ENCODE results near the gene ANKRD34B.
"Not testable (repeated sequence)": the region's sequence is repeated elsewhere in the genome, so short reads cannot be mapped to it uniquely, and the experiment has no call there.

The ANKRD34B gene

DNA sequence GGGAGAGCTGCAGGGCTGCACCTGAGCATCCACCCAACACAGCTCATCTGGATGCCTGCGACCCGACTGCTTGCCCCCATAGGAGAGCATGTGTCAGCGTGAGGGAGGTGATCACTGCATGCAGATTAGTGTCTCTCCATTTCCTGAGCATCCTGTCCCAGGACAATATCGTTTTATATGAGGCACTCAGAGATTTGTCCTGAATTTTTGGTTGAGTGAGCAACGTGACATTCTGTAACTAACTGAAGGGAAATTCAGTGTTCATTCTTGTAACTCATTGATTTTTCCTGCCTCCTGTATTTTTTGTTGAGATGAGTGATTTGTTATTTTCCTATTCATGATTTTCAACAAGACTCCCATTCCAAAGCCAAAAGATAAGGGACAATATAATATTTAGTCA, 20.7 kb upstream of the ANKRD34B start:
- Mint-ChIP-seq H3K36me3 (no peaks in the 10 kb centered on the region), H3K9me3 (no peaks in the 10 kb centered on the region), H3K4me3 (no peak overlapping the region), H3K4me1 (no peaks in the 10 kb centered on the region), H3K27ac (no peak overlapping the region), H3K27me3 (peaks cover 6 to 13% of the 10 kb centered on the region in 2 donors)
- DNase-seq, result no peak
- ATAC-seq (replicated peaks), result no peak

- Mint-ChIP-seq H3K4me1 (no peaks in the 10 kb centered on the region), H3K27ac (peak overlapping the region; percentile 7), H3K9me3 (no peaks in the 10 kb centered on the region), H3K36me3 (no peaks in the 10 kb centered on the region), H3K4me3 (no peak overlapping the region), H3K27me3 (peaks cover 13% of the 10 kb centered on the region in 2 donors)
- no peak for DNase-seq
- ATAC-seq (replicated peaks), result no peak
Observed at GRCh38 chr5:80588858-80589540, 18.9 kb upstream of the ANKRD34B start.

DNA sequence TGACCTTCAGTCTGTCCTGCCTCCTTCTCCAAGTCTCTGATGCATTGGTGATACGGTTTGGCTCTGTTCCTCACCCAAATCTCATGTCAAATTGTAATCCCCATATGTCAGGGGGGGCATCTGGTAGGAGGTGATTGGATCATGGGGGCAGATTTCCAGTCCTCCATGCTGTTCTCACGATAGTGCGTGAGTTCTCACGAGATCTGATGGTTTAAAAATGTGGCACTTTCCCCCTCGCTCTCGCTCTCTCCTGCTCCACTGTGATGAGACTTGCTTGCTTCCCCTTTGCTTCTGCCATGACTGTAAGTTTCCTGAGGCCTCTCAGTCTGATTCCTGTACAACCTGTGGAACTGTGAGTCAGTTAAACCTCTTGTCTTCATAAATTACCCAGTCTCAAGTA, 14.7 kb upstream of the ANKRD34B start:
- Mint-ChIP-seq H3K9me3 (peaks cover 1% of the 10 kb centered on the region in 2 donors), H3K4me3 (no peak overlapping the region), H3K27me3 (peaks cover 0 to 8% of the 10 kb centered on the region in 2 donors), H3K36me3 (no peaks in the 10 kb centered on the region), H3K4me1 (no peaks in the 10 kb centered on the region), H3K27ac (no peak overlapping the region)
- DNase-seq, result no peak
- ATAC-seq (replicated peaks), result no peak

DNA sequence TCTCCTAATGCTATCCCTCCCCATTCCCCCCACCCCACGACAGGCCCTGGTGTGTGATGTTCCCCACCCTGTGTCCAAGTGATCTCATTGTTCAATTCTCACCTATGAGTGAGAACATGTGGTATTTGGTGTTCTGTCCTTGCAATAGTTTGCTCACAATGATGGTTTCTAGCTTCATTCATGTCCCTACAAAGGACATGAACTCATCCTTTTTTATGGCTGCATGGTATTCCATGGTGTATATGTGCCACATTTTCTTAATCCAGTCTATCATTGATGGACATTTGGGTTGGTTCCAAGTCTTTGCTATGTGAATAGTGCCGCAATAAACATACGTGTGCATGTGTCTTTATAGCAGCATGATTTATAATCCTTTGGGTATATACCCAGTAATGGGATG, 10.2 kb upstream of the ANKRD34B start:
- H3K4me3 Mint-ChIP-seq, H3K9me3 Mint-ChIP-seq: not testable (repeated sequence)

DNA sequence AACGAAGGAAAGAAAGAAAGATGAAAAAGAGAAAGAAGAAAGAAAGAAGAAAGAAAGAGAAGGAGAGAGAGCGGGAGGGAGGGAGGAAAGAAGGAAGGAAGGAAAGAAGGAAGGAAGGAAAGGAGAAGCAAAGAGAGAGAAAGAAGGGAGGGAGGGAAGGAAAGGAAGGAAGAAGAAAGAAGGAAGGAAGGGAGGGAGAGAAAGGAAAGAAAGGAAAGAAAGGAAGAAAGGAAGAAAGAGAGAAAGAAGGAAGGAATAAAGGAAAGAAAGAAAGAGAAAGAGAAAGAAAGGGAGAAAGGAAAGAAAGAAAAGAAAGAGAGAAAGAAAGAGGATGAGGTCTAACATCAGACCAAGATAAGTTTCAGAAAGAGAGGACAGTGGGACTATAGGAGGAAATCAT, 9.0 kb upstream of the ANKRD34B start:
- Mint-ChIP-seq H3K27me3 (peaks cover 16 to 25% of the 10 kb centered on the region in 2 donors), H3K36me3 (no peaks in the 10 kb centered on the region), H3K27ac (no peak overlapping the region), H3K4me1 (no peaks in the 10 kb centered on the region), H3K4me3 (no peak overlapping the region), H3K9me3 (peaks cover 3 to 4% of the 10 kb centered on the region in 2 donors)
- no peak for DNase-seq
- no peak for ATAC-seq (replicated peaks)

More for the DNA sequence above, 10.2 kb upstream of the ANKRD34B start:
- not testable (repeated sequence) for H3K36me3 Mint-ChIP-seq; ATAC-seq (replicated peaks); H3K27ac Mint-ChIP-seq; H3K4me1 Mint-ChIP-seq; DNase-seq
- H3K27me3 Mint-ChIP-seq, result peaks cover 8 to 23% of the 10 kb centered on the region in 2 donors

GRCh38 chr5:80577707-80578106, 7.6 kb upstream of the ANKRD34B start:
- DNase-seq (no peak), ATAC-seq (replicated peaks) (no peak)
- no peak overlapping the region for H3K27ac Mint-ChIP-seq
- no peaks in the 10 kb centered on the region for H3K36me3 Mint-ChIP-seq
- H3K9me3 Mint-ChIP-seq, result peaks cover 4 to 5% of the 10 kb centered on the region in 2 donors
- H3K27me3 Mint-ChIP-seq, result peaks cover 23 to 37% of the 10 kb centered on the region in 2 donors
- H3K4me1 Mint-ChIP-seq, result no peaks in the 10 kb centered on the region
- H3K4me3 Mint-ChIP-seq, result no peak overlapping the region

- Mint-ChIP-seq H3K9me3 (peaks cover 4 to 6% of the 10 kb centered on the region in 2 donors), H3K27me3 (peaks cover 35 to 50% of the 10 kb centered on the region in 2 donors), H3K4me3 (no peak overlapping the region), H3K4me1 (no peaks in the 10 kb centered on the region), H3K36me3 (no peaks in the 10 kb centered on the region), H3K27ac (no peak overlapping the region)
- ATAC-seq (replicated peaks), result peak in 1 of 2 donors; percentile 18
- DNase-seq, result no peak
Observed at GRCh38 chr5:80576383-80576782, 6.3 kb upstream of the ANKRD34B start.

DNA sequence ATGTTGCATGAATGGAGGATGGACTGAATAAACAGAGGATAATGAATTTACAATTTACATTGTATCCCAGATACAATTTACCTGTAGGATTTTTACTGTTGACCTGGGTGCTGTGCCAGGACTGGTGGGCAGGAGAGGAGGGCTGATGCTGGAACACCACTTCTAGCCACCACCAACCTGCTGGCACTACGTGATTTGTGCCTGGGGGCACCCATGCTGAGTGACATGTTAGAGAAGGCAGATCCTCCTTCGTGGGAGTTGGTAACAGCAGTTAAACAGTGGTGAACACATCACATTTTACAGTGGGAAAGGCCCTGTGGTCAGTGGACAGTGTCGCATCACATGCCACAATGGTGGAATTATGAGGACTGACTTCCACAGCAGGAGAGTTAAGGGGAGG, 3.0 kb upstream of the ANKRD34B start:
- DNase-seq (no peak), ATAC-seq (replicated peaks) (no peak)
- no peaks in the 10 kb centered on the region for H3K36me3 Mint-ChIP-seq
- H3K4me3 Mint-ChIP-seq, result no peak overlapping the region
- H3K9me3 Mint-ChIP-seq, result peaks cover 0 to 3% of the 10 kb centered on the region in 2 donors
- H3K27ac Mint-ChIP-seq, result no peak overlapping the region
- peaks cover 53 to 70% of the 10 kb centered on the region in 2 donors for H3K27me3 Mint-ChIP-seq
- peaks cover 2 to 10% of the 10 kb centered on the region in 2 donors for H3K4me1 Mint-ChIP-seq

GRCh38 chr5:80569086-80569960, 757 bp downstream of the ANKRD34B start:
- Mint-ChIP-seq H3K4me3 (peak overlapping the region in 1 of 2 donors; percentile 76), H3K27me3 (peaks cover 62 to 70% of the 10 kb centered on the region in 2 donors), H3K4me1 (peaks cover 2 to 10% of the 10 kb centered on the region in 2 donors), H3K9me3 (peaks cover 0 to 3% of the 10 kb centered on the region in 2 donors), H3K27ac (no peak overlapping the region), H3K36me3 (no peaks in the 10 kb centered on the region)
- no peak for ATAC-seq (replicated peaks)
- DNase-seq, result peak; percentile 3

DNA sequence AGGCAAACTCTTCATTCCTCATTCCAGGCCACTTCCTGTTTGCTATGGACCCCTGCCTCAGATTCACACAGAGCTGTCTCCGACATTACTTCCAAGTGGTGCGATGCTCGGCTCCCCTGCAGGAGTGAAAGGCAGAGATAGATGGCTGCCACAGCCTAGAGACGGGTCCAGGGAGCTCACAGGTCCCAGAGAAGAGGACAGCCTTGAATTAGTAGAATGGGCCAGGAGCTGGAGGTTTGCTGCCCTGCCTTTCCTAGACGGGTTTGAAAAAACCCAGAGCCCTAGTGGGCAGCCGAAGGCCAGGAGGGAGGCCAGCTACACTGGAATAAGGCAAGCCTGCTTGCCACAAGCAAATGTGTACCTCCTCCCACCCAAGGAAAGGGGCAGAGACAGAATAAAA, 1.8 kb downstream of the ANKRD34B start:
- no peak overlapping the region for H3K27ac Mint-ChIP-seq

GRCh38 chr5:80566711-80567259, 3.3 kb downstream of the ANKRD34B start:
- ATAC-seq (replicated peaks), result no peak
- peaks cover 45 to 53% of the 10 kb centered on the region in 2 donors for H3K27me3 Mint-ChIP-seq
- no peaks in the 10 kb centered on the region for H3K36me3 Mint-ChIP-seq
- peaks cover 2 to 10% of the 10 kb centered on the region in 2 donors for H3K4me1 Mint-ChIP-seq
- H3K27ac Mint-ChIP-seq, result no peak overlapping the region
- H3K4me3 Mint-ChIP-seq, result no peak overlapping the region
- DNase-seq, result no peak
- no peaks in the 10 kb centered on the region for H3K9me3 Mint-ChIP-seq

More for the DNA sequence above, 1.8 kb downstream of the ANKRD34B start:
- Mint-ChIP-seq H3K4me3 (no peak overlapping the region), H3K27me3 (peaks cover 58 to 61% of the 10 kb centered on the region in 2 donors), H3K9me3 (peaks cover 0 to 3% of the 10 kb centered on the region in 2 donors), H3K4me1 (peaks cover 2 to 10% of the 10 kb centered on the region in 2 donors), H3K36me3 (no peaks in the 10 kb centered on the region)
- no peak for DNase-seq
- ATAC-seq (replicated peaks), result no peak

GRCh38 chr5:80565330-80565729, 4.8 kb downstream of the ANKRD34B start:
- H3K27me3 Mint-ChIP-seq, result peaks cover 32 to 38% of the 10 kb centered on the region in 2 donors
- peaks cover 0 to 6% of the 10 kb centered on the region in 2 donors for H3K4me1 Mint-ChIP-seq
- ATAC-seq (replicated peaks) (no peak), DNase-seq (no peak)
- H3K27ac Mint-ChIP-seq, result no peak overlapping the region
- no peaks in the 10 kb centered on the region for H3K9me3 Mint-ChIP-seq
- H3K4me3 Mint-ChIP-seq, result no peak overlapping the region
- H3K36me3 Mint-ChIP-seq, result no peaks in the 10 kb centered on the region

- no peaks in the 10 kb centered on the region for H3K9me3 Mint-ChIP-seq
- ATAC-seq (replicated peaks) (no peak), DNase-seq (no peak)
- H3K27ac Mint-ChIP-seq, result no peak overlapping the region
- peaks cover 19 to 28% of the 10 kb centered on the region in 2 donors for H3K27me3 Mint-ChIP-seq
- H3K4me3 Mint-ChIP-seq, result no peak overlapping the region
- no peaks in the 10 kb centered on the region for H3K4me1 Mint-ChIP-seq
- no peaks in the 10 kb centered on the region for H3K36me3 Mint-ChIP-seq
Observed at GRCh38 chr5:80559244-80559643, 10.8 kb downstream of the ANKRD34B start.

DNA sequence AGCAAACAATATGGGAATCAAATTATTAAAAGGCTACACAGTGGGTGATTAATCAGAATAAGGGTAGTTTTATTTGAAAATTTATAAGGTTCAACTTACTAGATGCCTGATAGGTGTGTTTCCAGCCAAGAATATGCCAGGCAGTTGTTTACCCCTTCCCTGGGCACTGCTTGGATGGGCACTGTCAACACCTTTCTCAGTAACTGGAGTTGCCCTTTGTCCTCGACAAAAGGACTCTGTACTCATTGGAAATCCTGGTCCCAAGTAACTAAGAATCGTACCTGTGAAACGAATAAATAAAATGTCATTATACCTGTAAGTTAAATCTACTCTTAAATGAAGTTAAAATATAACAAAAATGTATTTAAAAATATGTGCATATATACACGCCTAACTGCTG, 15.0 kb downstream of the ANKRD34B start:
- Mint-ChIP-seq H3K9me3 (peaks cover 0 to 1% of the 10 kb centered on the region in 2 donors), H3K4me1 (no peaks in the 10 kb centered on the region), H3K27ac (no peak overlapping the region), H3K36me3 (no peaks in the 10 kb centered on the region), H3K4me3 (no peak overlapping the region), H3K27me3 (peaks cover 26 to 38% of the 10 kb centered on the region in 2 donors)
- DNase-seq, result no peak
- no peak for ATAC-seq (replicated peaks)
